Stimulated activated CD8-positive, alpha-beta memory T cell treated with anti-CD3 and anti-CD28 coated beads, Interleukin-2, amount 100 ng/mL, for 48 hours (primary cell): Measurements from ENCODE around the gene UBR4.
A peak's percentile ranks its signal among the peaks of the same experiment; 100 is the strongest.

Experiments
- DNase-seq, 2 donors: peaks; one replicate each; pipeline ENCODE4 v3.0.0-alpha.2; 2020; ENCODE audit warnings: low read depth in 2 of 2

The UBR4 gene

GRCh38 chr1:19057182-19057779 is 152.8 kb downstream of the UBR4 start:
- DNase-seq: no peak

- no peak for DNase-seq
These were observed 154.4 kb downstream of the UBR4 start for GRCh38 chr1:19055701-19056100.

- no peak for DNase-seq
These were observed 155.1 kb downstream of the UBR4 start for GRCh38 chr1:19055001-19055400.

- DNase-seq: no peak
These were observed 155.8 kb downstream of the UBR4 start for GRCh38 chr1:19054216-19054615.

- DNase-seq: no peak
These were observed 156.6 kb downstream of the UBR4 start for GRCh38 chr1:19053486-19053885.

GRCh38 chr1:19049798-19050197 is 160.3 kb downstream of the UBR4 start:
- DNase-seq: no peak

- DNase-seq: no peak
These were observed 160.8 kb downstream of the UBR4 start for GRCh38 chr1:19049128-19049768.

GRCh38 chr1:19046972-19047731 is 162.9 kb downstream of the UBR4 start:
- no peak for DNase-seq

- no peak for DNase-seq
These were observed 163.9 kb downstream of the UBR4 start for GRCh38 chr1:19045898-19046880.

GRCh38 chr1:19044975-19045831 is 164.9 kb downstream of the UBR4 start:
- DNase-seq: peak in 1 of 2 donors; percentile 15

GRCh38 chr1:19044471-19044870 is 165.6 kb downstream of the UBR4 start:
- DNase-seq: no peak

- no peak for DNase-seq
These were observed 166.3 kb downstream of the UBR4 start for GRCh38 chr1:19043579-19044443.

- peak in 1 of 2 donors; percentile 10 for DNase-seq
These were observed 167.1 kb downstream of the UBR4 start for GRCh38 chr1:19042675-19043578.

- DNase-seq: no peak
These were observed 169.9 kb downstream of the UBR4 start for GRCh38 chr1:19040010-19040680.

- DNase-seq: no peak
These were observed 171.3 kb downstream of the UBR4 start for GRCh38 chr1:19038732-19039131.

GRCh38 chr1:19038096-19038495 is 172.0 kb downstream of the UBR4 start:
- no peak for DNase-seq

GRCh38 chr1:19037659-19038058 is 172.4 kb downstream of the UBR4 start:
- no peak for DNase-seq
